GM23338 (cell line): ENCODE results near the gene PLA2G6.

Source experiments
- EZH2 ChIP-seq: fragments of 200-600 bp; sonication (generic); IDR thresholded peaks from one replicate; pipeline ENCODE4 v1.8.0; 2017; ENCODE audit warnings: antibody characterized with exemption, mild to moderate bottlenecking, low read depth; ENCODE audit not compliant: unreplicated experiment
- POLR2AphosphoS5 ChIP-seq: IDR thresholded peaks from 2 replicates; pipeline ENCODE4 v1.6.1; 2016; ENCODE audit warnings: antibody characterized with exemption, low read depth
- ZNF331 ChIP-seq: fragments of 250-450 bp; sonication (Bioruptor Pico); IDR thresholded peaks from 2 replicates; pipeline ENCODE4 v1.5.0; 2020; ENCODE audit warnings: low read depth, mild to moderate bottlenecking, moderate library complexity
- TF ChIP-seq, protein P1 (sequence below), 2 experiments: fragments of 200-600 bp in 1 of 2; sonication (generic) in 1 of 2; conservative IDR thresholded peaks; 2 replicates each; pipeline versions ENCODE4 v1.5.1 to v1.6.1; 2016 to 2017; ENCODE audit warnings: antibody characterized with exemption in 2 of 2, low read depth in 2 of 2, mild to moderate bottlenecking in 2 of 2, moderate library complexity in 1 of 2
- TF ChIP-seq, protein P2 (sequence below): IDR thresholded peaks from one replicate; pipeline ENCODE4 v1.6.1; 2018; ENCODE audit warnings: antibody characterized with exemption; ENCODE audit not compliant: unreplicated experiment
- TF ChIP-seq, protein P3 (sequence below): fragments of 250-450 bp; sonication (Bioruptor Pico); IDR thresholded peaks from 2 replicates; pipeline ENCODE4 v1.5.0; 2020; ENCODE audit warnings: mild to moderate bottlenecking, moderate library complexity

DNA sequence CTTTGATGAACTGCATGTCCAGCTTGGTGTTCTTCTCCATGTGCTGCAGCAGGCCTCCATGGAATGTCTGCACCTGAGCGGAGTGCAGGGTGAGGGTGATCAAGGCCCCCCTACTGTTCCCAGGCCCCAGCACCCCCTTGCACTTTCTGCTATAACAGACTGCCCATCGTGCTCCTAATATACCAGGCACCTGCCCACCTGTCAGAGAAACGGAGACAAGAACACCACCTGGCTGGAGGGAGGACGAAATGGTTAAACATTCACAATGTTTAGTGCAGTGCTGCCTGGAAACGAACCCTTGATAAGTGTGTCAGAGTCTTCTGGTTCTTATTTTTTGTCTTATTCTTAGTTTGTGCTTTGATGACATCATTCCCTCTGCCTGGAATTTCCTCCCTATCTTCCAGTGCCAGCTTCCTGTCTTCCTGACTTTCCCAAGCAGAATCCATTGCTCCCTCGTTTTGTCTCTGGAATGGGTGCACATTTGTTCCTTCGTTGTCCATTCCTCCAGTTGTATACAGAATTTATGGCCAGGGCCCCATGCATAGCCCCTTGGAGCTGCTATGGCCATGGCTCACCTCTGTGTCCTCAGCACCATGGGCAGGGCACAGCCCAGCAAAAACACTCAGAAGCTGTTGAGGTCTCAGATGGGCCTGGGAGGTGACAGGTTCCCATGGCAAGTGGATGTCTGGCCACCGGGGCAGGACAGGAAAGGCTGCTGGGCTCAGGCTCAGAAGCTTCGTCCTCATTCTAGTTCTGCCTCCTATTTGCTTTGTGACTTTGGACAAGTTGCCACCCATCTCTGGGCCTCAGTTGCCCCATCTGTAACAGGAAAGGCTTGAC is 83.0 kb downstream of the PLA2G6 start:
- no peak for TF ChIP-seq EZH2
- TF ChIP-seq, protein P1, sequence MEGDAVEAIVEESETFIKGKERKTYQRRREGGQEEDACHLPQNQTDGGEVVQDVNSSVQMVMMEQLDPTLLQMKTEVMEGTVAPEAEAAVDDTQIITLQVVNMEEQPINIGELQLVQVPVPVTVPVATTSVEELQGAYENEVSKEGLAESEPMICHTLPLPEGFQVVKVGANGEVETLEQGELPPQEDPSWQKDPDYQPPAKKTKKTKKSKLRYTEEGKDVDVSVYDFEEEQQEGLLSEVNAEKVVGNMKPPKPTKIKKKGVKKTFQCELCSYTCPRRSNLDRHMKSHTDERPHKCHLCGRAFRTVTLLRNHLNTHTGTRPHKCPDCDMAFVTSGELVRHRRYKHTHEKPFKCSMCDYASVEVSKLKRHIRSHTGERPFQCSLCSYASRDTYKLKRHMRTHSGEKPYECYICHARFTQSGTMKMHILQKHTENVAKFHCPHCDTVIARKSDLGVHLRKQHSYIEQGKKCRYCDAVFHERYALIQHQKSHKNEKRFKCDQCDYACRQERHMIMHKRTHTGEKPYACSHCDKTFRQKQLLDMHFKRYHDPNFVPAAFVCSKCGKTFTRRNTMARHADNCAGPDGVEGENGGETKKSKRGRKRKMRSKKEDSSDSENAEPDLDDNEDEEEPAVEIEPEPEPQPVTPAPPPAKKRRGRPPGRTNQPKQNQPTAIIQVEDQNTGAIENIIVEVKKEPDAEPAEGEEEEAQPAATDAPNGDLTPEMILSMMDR (conservative IDR thresholded peaks at IDR 0.05; ENCODE audit: low read depth in 2 of 2): no peak
- no peak for TF ChIP-seq POLR2AphosphoS5
- TF ChIP-seq, protein P2, sequence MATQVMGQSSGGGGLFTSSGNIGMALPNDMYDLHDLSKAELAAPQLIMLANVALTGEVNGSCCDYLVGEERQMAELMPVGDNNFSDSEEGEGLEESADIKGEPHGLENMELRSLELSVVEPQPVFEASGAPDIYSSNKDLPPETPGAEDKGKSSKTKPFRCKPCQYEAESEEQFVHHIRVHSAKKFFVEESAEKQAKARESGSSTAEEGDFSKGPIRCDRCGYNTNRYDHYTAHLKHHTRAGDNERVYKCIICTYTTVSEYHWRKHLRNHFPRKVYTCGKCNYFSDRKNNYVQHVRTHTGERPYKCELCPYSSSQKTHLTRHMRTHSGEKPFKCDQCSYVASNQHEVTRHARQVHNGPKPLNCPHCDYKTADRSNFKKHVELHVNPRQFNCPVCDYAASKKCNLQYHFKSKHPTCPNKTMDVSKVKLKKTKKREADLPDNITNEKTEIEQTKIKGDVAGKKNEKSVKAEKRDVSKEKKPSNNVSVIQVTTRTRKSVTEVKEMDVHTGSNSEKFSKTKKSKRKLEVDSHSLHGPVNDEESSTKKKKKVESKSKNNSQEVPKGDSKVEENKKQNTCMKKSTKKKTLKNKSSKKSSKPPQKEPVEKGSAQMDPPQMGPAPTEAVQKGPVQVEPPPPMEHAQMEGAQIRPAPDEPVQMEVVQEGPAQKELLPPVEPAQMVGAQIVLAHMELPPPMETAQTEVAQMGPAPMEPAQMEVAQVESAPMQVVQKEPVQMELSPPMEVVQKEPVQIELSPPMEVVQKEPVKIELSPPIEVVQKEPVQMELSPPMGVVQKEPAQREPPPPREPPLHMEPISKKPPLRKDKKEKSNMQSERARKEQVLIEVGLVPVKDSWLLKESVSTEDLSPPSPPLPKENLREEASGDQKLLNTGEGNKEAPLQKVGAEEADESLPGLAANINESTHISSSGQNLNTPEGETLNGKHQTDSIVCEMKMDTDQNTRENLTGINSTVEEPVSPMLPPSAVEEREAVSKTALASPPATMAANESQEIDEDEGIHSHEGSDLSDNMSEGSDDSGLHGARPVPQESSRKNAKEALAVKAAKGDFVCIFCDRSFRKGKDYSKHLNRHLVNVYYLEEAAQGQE: no peak
- no peak for TF ChIP-seq ZNF331
- TF ChIP-seq, protein P3, sequence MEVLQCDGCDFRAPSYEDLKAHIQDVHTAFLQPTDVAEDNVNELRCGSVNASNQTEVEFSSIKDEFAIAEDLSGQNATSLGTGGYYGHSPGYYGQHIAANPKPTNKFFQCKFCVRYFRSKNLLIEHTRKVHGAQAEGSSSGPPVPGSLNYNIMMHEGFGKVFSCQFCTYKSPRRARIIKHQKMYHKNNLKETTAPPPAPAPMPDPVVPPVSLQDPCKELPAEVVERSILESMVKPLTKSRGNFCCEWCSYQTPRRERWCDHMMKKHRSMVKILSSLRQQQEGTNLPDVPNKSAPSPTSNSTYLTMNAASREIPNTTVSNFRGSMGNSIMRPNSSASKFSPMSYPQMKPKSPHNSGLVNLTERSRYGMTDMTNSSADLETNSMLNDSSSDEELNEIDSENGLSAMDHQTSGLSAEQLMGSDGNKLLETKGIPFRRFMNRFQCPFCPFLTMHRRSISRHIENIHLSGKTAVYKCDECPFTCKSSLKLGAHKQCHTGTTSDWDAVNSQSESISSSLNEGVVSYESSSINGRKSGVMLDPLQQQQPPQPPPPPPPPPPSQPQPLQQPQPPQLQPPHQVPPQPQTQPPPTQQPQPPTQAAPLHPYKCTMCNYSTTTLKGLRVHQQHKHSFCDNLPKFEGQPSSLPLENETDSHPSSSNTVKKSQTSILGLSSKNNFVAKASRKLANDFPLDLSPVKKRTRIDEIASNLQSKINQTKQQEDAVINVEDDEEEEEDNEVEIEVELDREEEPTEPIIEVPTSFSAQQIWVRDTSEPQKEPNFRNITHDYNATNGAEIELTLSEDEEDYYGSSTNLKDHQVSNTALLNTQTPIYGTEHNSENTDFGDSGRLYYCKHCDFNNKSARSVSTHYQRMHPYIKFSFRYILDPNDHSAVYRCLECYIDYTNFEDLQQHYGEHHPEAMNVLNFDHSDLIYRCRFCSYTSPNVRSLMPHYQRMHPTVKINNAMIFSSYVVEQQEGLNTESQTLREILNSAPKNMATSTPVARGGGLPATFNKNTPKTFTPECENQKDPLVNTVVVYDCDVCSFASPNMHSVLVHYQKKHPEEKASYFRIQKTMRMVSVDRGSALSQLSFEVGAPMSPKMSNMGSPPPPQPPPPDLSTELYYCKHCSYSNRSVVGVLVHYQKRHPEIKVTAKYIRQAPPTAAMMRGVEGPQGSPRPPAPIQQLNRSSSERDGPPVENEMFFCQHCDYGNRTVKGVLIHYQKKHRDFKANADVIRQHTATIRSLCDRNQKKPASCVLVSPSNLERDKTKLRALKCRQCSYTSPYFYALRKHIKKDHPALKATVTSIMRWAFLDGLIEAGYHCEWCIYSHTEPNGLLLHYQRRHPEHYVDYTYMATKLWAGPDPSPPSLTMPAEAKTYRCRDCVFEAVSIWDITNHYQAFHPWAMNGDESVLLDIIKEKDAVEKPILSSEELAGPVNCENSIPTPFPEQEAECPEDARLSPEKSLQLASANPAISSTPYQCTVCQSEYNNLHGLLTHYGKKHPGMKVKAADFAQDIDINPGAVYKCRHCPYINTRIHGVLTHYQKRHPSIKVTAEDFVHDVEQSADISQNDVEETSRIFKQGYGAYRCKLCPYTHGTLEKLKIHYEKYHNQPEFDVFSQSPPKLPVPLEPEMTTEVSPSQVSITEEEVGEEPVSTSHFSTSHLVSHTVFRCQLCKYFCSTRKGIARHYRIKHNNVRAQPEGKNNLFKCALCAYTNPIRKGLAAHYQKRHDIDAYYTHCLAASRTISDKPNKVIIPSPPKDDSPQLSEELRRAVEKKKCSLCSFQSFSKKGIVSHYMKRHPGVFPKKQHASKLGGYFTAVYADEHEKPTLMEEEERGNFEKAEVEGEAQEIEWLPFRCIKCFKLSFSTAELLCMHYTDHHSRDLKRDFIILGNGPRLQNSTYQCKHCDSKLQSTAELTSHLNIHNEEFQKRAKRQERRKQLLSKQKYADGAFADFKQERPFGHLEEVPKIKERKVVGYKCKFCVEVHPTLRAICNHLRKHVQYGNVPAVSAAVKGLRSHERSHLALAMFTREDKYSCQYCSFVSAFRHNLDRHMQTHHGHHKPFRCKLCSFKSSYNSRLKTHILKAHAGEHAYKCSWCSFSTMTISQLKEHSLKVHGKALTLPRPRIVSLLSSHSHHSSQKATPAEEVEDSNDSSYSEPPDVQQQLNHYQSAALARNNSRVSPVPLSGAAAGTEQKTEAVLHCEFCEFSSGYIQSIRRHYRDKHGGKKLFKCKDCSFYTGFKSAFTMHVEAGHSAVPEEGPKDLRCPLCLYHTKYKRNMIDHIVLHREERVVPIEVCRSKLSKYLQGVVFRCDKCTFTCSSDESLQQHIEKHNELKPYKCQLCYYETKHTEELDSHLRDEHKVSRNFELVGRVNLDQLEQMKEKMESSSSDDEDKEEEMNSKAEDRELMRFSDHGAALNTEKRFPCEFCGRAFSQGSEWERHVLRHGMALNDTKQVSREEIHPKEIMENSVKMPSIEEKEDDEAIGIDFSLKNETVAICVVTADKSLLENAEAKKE (CRISPR knock-in tag): no peak
